ENCODE results near the gene TNK1.

GRCh38 chr17:7425756-7426155, 44.9 kb downstream of the TNK1 start:
- TF ChIP-seq POLR2AphosphoS5 (IDR thresholded peaks at IDR 0.05) = no peak
- TF ChIP-seq CTCF (IDR thresholded peaks at IDR 0.05; ENCODE audit: poor library complexity, severe bottlenecking) = no peak
- no peak for TF ChIP-seq RAD21 (conservative IDR thresholded peaks at IDR 0.05)
- TF ChIP-seq EP300 (conservative IDR thresholded peaks at IDR 0.05; ENCODE audit: poor library complexity, severe bottlenecking) = no peak
- no peak for TF ChIP-seq EZH2 (IDR thresholded peaks at IDR 0.05; ENCODE audit: borderline replicate concordance, insufficient read depth, low read length, poor library complexity, severe bottlenecking)
- no peak for TF ChIP-seq REST (IDR thresholded peaks at IDR 0.05; ENCODE audit: borderline replicate concordance)
- TF ChIP-seq SMC3 (conservative IDR thresholded peaks at IDR 0.05; ENCODE audit: poor library complexity) = no peak

Measured in neural cell (in vitro differentiated cells).